NT2/D1 (cell line): ENCODE measurements around the gene LMCD1.

Experiments
- DNase-seq: peaks from one replicate; pipeline ENCODE4 v3.0.0-alpha.2; 2011; ENCODE audit warnings: low read depth, low spot score
- H3K27me3 ChIP-seq: 2 replicates; pipeline ENCODE4 v1.6.0; 2011; ENCODE audit warnings: mild to moderate bottlenecking; ENCODE audit not compliant: insufficient read length, insufficient read depth
- H3K36me3 ChIP-seq: 2 replicates; pipeline ENCODE4 v1.6.1; 2011; ENCODE audit warnings: mild to moderate bottlenecking, low read length, mixed read lengths; ENCODE audit not compliant: insufficient read depth, insufficient read length
- H3K4me1 ChIP-seq: 2 replicates; pipeline ENCODE4 v1.5.1; 2011; ENCODE audit not compliant: insufficient read depth, insufficient read length
- H3K4me3 ChIP-seq: 2 replicates; pipeline ENCODE4 v1.5.1; 2011; ENCODE audit warnings: low read depth; ENCODE audit not compliant: insufficient read length
- H3K9ac ChIP-seq: 2 replicates; pipeline ENCODE4 v1.6.0; 2011; ENCODE audit warnings: low read depth; ENCODE audit not compliant: insufficient read length
- H3K9me3 ChIP-seq: 2 replicates; pipeline ENCODE4 v1.5.1; 2011; ENCODE audit warnings: mild to moderate bottlenecking, low read length; ENCODE audit not compliant: insufficient read depth
- SUZ12 ChIP-seq: IDR thresholded peaks from 2 replicates; pipeline ENCODE4 v1.6.1; 2011; ENCODE audit not compliant: insufficient read length, insufficient read depth; ENCODE audit errors: extremely low read depth
- YY1 ChIP-seq: IDR thresholded peaks from 2 replicates; pipeline ENCODE4 v1.6.1; 2011; ENCODE audit not compliant: insufficient read length, insufficient read depth
- ZNF274 ChIP-seq: IDR thresholded peaks from 2 replicates; pipeline ENCODE4 v1.6.1; 2011; ENCODE audit warnings: mild to moderate bottlenecking, low read depth, low read length

LMCD1 gene

GRCh38 chr3:8549354-8549753 lies 47.7 kb downstream of the LMCD1 start:
- Histone ChIP-seq H3K9me3 (no peaks in the 10 kb centered on the region), H3K9ac (no peak overlapping the region), H3K4me3 (no peak overlapping the region), H3K36me3 (peaks cover 56% of the 10 kb centered on the region), H3K27me3 (no peaks in the 10 kb centered on the region), H3K4me1 (no peaks in the 10 kb centered on the region)
- no peak for DNase-seq
- TF ChIP-seq YY1 (no peak), ZNF274 (no peak), SUZ12 (no peak)

GRCh38 chr3:8550611-8551010 lies 49.0 kb downstream of the LMCD1 start:
- no peak for DNase-seq
- Histone ChIP-seq H3K27me3 (no peaks in the 10 kb centered on the region), H3K4me1 (peaks cover 5% of the 10 kb centered on the region), H3K36me3 (peaks cover 51% of the 10 kb centered on the region), H3K9me3 (no peaks in the 10 kb centered on the region), H3K9ac (no peak overlapping the region), H3K4me3 (no peak overlapping the region)
- no peak for TF ChIP-seq SUZ12
- TF ChIP-seq YY1: no peak
- TF ChIP-seq ZNF274: no peak

GRCh38 chr3:8552223-8552762 lies 50.7 kb downstream of the LMCD1 start:
- no peak for DNase-seq
- H3K4me3 ChIP-seq: no peak overlapping the region
- no peak overlapping the region for H3K9ac ChIP-seq
- no peaks in the 10 kb centered on the region for H3K9me3 ChIP-seq
- H3K36me3 ChIP-seq: peaks cover 62% of the 10 kb centered on the region
- TF ChIP-seq YY1 (no peak), SUZ12 (no peak), ZNF274 (no peak)
- H3K4me1 ChIP-seq: peaks cover 5% of the 10 kb centered on the region
- no peaks in the 10 kb centered on the region for H3K27me3 ChIP-seq

GRCh38 chr3:8553405-8553804 lies 51.8 kb downstream of the LMCD1 start:
- H3K4me1 ChIP-seq: peaks cover 5% of the 10 kb centered on the region
- no peaks in the 10 kb centered on the region for H3K9me3 ChIP-seq
- no peak for DNase-seq
- H3K36me3 ChIP-seq: peaks cover 63% of the 10 kb centered on the region
- H3K9ac ChIP-seq: no peak overlapping the region
- H3K4me3 ChIP-seq: no peak overlapping the region
- TF ChIP-seq YY1: no peak
- TF ChIP-seq SUZ12: no peak
- no peak for TF ChIP-seq ZNF274
- H3K27me3 ChIP-seq: no peaks in the 10 kb centered on the region

GRCh38 chr3:8554696-8555095 lies 53.1 kb downstream of the LMCD1 start:
- H3K9me3 ChIP-seq: no peaks in the 10 kb centered on the region
- peaks cover 54% of the 10 kb centered on the region for H3K36me3 ChIP-seq
- H3K4me1 ChIP-seq: peaks cover 5% of the 10 kb centered on the region
- TF ChIP-seq SUZ12 (no peak), ZNF274 (no peak), YY1 (no peak)
- no peak overlapping the region for H3K4me3 ChIP-seq
- no peak for DNase-seq
- H3K9ac ChIP-seq: peak overlapping the region; percentile 51
- no peaks in the 10 kb centered on the region for H3K27me3 ChIP-seq

- Histone ChIP-seq H3K4me3 (no peak overlapping the region), H3K27me3 (no peaks in the 10 kb centered on the region), H3K9ac (peak overlapping the region; percentile 51), H3K4me1 (peaks cover 5% of the 10 kb centered on the region), H3K9me3 (no peaks in the 10 kb centered on the region), H3K36me3 (peaks cover 50% of the 10 kb centered on the region)
- peak; percentile 54 for DNase-seq
- TF ChIP-seq SUZ12: no peak
Measured at GRCh38 chr3:8555113-8555661, 53.6 kb downstream of the LMCD1 start.

- Histone ChIP-seq H3K4me1 (peaks cover 5% of the 10 kb centered on the region), H3K9ac (no peak overlapping the region), H3K36me3 (peaks cover 44% of the 10 kb centered on the region), H3K9me3 (no peaks in the 10 kb centered on the region), H3K27me3 (no peaks in the 10 kb centered on the region), H3K4me3 (no peak overlapping the region)
- DNase-seq: no peak
- TF ChIP-seq SUZ12: no peak
- no peak for TF ChIP-seq YY1
- no peak for TF ChIP-seq ZNF274
Measured at GRCh38 chr3:8555725-8556472, 54.3 kb downstream of the LMCD1 start.
